Stomach (tissue), 9 donors: ENCODE data around the gene RNU5B-1. TPM values are rescaled to one million over a fixed set of nuclear protein-coding genes. Genes with fewer than 3 reads are reported as not detected.

Source experiments
- DNase-seq, 2 donors: peaks; one replicate each; pipeline versions ENCODE4 v3.0.0 to v3.0.0-alpha.2; 2013 to 2019
- H3K27ac ChIP-seq, 5 donors: fragments of 200-600 bp in 4 of 5; sonication (generic) in 4 of 5; one replicate each; pipeline ENCODE4 v1.5.1; 2013 to 2019; ENCODE audit warnings: mild to moderate bottlenecking in 1 of 5, moderate library complexity in 1 of 5
- H3K27me3 ChIP-seq, 3 donors: fragments of 200-600 bp; sonication (generic); one replicate each; pipeline ENCODE4 v1.5.1; 2017 to 2019; ENCODE audit warnings: mixed run types in 1 of 3
- H3K36me3 ChIP-seq, 4 donors: fragments of 200-600 bp; sonication (generic); 1 replicate in 3 of 4; 2 replicates in 1 of 4; pipeline ENCODE4 v1.5.1; 2016 to 2019
- H3K4me1 ChIP-seq, 4 donors: fragments of 200-600 bp; sonication (generic); one replicate each; pipeline ENCODE4 v1.5.1; 2016 to 2019
- H3K4me3 ChIP-seq, 4 donors: fragments of 200-600 bp; sonication (generic) in 3 of 4; one replicate each; pipeline ENCODE4 v1.5.1; 2016 to 2019; ENCODE audit warnings: mild to moderate bottlenecking in 1 of 4
- H3K9me3 ChIP-seq, 4 donors: fragments of 200-600 bp; sonication (generic); one replicate each; pipeline ENCODE4 v1.5.1; 2016 to 2019
- CTCF ChIP-seq, 7 experiments: fragments of 450-650 bp in 4 of 7; fragments of 200-600 bp in 3 of 7; sonication (generic) in 3 of 7; IDR thresholded peaks; one replicate each; pipeline ENCODE4 v1.5.1; 2016 to 2019; ENCODE audit warnings: antibody characterized with exemption in 7 of 7, control low read depth in 2 of 7, mild to moderate bottlenecking in 1 of 7
- EP300 ChIP-seq: sonication (generic); formaldehyde crosslinking; IDR thresholded peaks from one replicate; pipeline ENCODE4 v1.6.1; 2017; ENCODE audit warnings: antibody characterized with exemption
- POLR2A ChIP-seq, 4 donors: fragments of 450-650 bp; IDR thresholded peaks; one replicate each; pipeline ENCODE4 v1.6.1; 2016; ENCODE audit warnings: antibody characterized with exemption in 4 of 4, control low read depth in 2 of 4, mild to moderate bottlenecking in 1 of 4, moderate library complexity in 1 of 4
- POLR2AphosphoS5 ChIP-seq, 3 donors: sonication (generic); formaldehyde crosslinking; IDR thresholded peaks; one replicate each; pipeline ENCODE4 v1.6.1; 2016; ENCODE audit warnings: antibody characterized with exemption in 3 of 3
- WGBS, 5 donors: extraction: QIAGEN DNeasy Blood & Tissue Kit in 3 of 5; methylation state at CpG; one replicate each; pipeline versions ENCODE4 v1.1.5 to v1.1.7; 2013 to 2018; 5-methylcytosine and 5-hydroxymethylcytosine counted together
- intact Hi-C: fragments of 100-400 bp; cut with DNase I; formaldehyde crosslinking; loops from one replicate; pipeline ENCODE4 v1.15.1; 2023; ENCODE audit warnings: low total_unique reads
- polyA plus RNA-seq, 3 donors: library from polyadenylated mRNA; stranded (reverse); fragments of 200-250 nt; gene quantifications; one replicate each; pipeline ENCODE4 v1.2.3, GENCODE V29; 2013
- total RNA-seq, 5 donors: library from RNA; depleted of rRNA; stranded (reverse); fragments of >200 nt; gene quantifications; one replicate each; pipeline versions ENCODE4 v1.1.0 to v1.2.3, GENCODE V29; 2014 to 2016
- donor health status: healthy with polysubstance abuse.
- donor health status: Bipolar disorder and iron deficiency.
- donor health status: healthy.

The RNU5B-1 gene
- total and polyA plus RNA-seq, 8 donors, result not detected

DNA sequence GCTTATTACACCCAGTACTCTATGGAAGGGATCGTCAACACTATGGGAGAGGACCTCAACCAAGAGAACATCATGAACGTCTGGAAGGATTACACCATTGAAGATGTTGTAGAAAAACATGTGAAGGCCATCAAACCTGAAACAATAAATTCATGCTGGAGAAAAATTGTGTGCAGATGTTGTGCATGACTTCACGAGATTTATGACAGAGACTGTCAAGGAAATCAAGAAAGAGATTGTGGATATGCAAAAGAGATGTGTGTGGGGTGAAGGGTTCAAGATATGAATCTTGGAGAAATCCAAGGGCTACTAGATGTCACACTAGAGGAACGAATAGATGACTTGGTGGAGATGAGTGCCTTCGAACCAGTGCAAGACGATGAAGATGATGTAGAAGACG lies 14.2 kb upstream of the RNU5B-1 start:
- no peaks in the 10 kb centered on the region for H3K36me3 ChIP-seq

GRCh38 chr15:65292938-65293518 lies 11.4 kb upstream of the RNU5B-1 start:
- no peak overlapping the region for H3K27ac ChIP-seq
- DNase-seq, result no peak
- no peaks in the 10 kb centered on the region for H3K27me3 ChIP-seq
- H3K9me3 ChIP-seq, result no peaks in the 10 kb centered on the region
- H3K4me3 ChIP-seq, result no peak overlapping the region
- intact Hi-C loops, result no loop called here
- H3K36me3 ChIP-seq, result no peaks in the 10 kb centered on the region
- TF ChIP-seq POLR2A (IDR thresholded peaks at IDR 0.05) (no peak), CTCF (IDR thresholded peaks at IDR 0.05) (no peak)
- WGBS, 5 donors, result 50 to 77% (median 70%) methylated on average over 1 of the region's 1 CpG
- H3K4me1 ChIP-seq, result peaks cover 0 to 29% (median 18%) of the 10 kb centered on the region in 4 donors

More for the DNA sequence above, 14.2 kb upstream of the RNU5B-1 start:
- Histone ChIP-seq H3K4me1 (peaks cover 7 to 23% (median 17%) of the 10 kb centered on the region in 4 donors), H3K9me3 (no peaks in the 10 kb centered on the region), H3K4me3 (no peak overlapping the region), H3K27ac (no peak overlapping the region), H3K27me3 (no peaks in the 10 kb centered on the region)
- no peak for DNase-seq
- WGBS, 5 donors, result 89 to 93% (median 91%) methylated on average over 7 of the region's 7 CpGs
- no peak for TF ChIP-seq POLR2A (IDR thresholded peaks at IDR 0.05)
- TF ChIP-seq EP300, result no peak
- no peak for TF ChIP-seq CTCF (IDR thresholded peaks at IDR 0.05)
- intact Hi-C loops, result no loop called here

- WGBS, 5 donors, result 82 to 90% (median 87%) methylated on average over 11 of the region's 11 CpGs
- Histone ChIP-seq H3K4me3 (no peak overlapping the region), H3K9me3 (no peaks in the 10 kb centered on the region), H3K4me1 (peaks cover 0 to 47% (median 25%) of the 10 kb centered on the region in 4 donors), H3K36me3 (no peaks in the 10 kb centered on the region), H3K27me3 (no peaks in the 10 kb centered on the region), H3K27ac (no peak overlapping the region)
- TF ChIP-seq EP300 (no peak), POLR2AphosphoS5 (IDR thresholded peaks at IDR 0.05) (no peak), CTCF (IDR thresholded peaks at IDR 0.05) (no peak), POLR2A (IDR thresholded peaks at IDR 0.05) (no peak)
- intact Hi-C loops, result no loop called here
- no peak for DNase-seq
These were observed 5.7 kb upstream of the RNU5B-1 start for GRCh38 chr15:65298731-65299130.

DNA sequence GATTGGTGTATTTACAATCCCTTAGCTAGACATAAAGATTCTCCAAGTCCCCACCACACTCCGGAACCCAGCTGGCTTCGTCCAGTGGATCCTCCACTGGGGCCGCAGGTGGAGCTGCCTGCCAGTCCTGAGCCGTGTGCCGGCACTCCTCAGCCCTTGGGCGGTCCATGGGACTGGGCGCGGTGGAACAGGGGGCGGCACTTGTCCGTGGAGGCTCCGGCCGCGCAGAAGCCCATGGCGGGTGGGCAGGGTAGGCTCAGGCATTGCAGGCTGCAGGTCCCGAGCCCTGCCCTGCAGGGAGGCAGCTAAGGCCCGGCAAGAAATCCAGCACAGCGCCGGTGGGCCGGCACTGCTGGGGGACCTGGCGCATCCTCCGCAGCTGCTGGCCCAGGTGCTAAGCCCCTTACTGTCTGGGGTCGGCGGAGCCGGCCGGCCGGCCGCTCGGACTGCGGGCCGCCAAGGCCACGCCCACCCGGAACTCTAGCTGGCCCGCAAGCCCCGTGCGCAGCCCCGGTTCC lies 3.5 kb upstream of the RNU5B-1 start:
- DNase-seq, result no peak
- WGBS, 5 donors, result 92 to 96% (median 95%) methylated on average over 14 to 36 of the region's 36 CpGs
- no peak overlapping the region for H3K27ac ChIP-seq
- intact Hi-C loops, result no loop called here
- H3K9me3 ChIP-seq, result no peaks in the 10 kb centered on the region
- H3K4me1 ChIP-seq, result peaks cover 6 to 53% (median 31%) of the 10 kb centered on the region in 4 donors
- H3K27me3 ChIP-seq, result no peaks in the 10 kb centered on the region
- no peak overlapping the region for H3K4me3 ChIP-seq
- no peak for TF ChIP-seq POLR2A (IDR thresholded peaks at IDR 0.05)
- TF ChIP-seq POLR2AphosphoS5 (IDR thresholded peaks at IDR 0.05), result no peak
- TF ChIP-seq EP300, result no peak
- TF ChIP-seq CTCF (IDR thresholded peaks at IDR 0.05), result no peak
- H3K36me3 ChIP-seq, result no peaks in the 10 kb centered on the region
